Adipose tissue (tissue), 3 donors: Measurements from ENCODE around the gene CRY2. TPM values are rescaled to one million over a fixed set of nuclear protein-coding genes. Genes with fewer than 3 reads are reported as not detected.

ENCODE experiments used
- H3K27ac ChIP-seq: one replicate; pipeline ENCODE4 v1.5.1; 2013; ENCODE audit warnings: low read depth, low read length
- WGBS, 3 donors: extraction: QIAGEN DNeasy Blood & Tissue Kit; methylation state at CpG; one replicate each; pipeline ENCODE4 v1.1.7; 2013; 5-methylcytosine and 5-hydroxymethylcytosine counted together
- polyA plus RNA-seq, 3 donors: library from polyadenylated mRNA; stranded (reverse); fragments of 200-250 nt; gene quantifications; one replicate each; pipeline ENCODE4 v1.2.3, GENCODE V29; 2013
- donor health status: healthy with polysubstance abuse.
- donor health status: Bipolar disorder and iron deficiency.
- donor health status: healthy.

CRY2 gene
- polyA plus RNA-seq, 3 donors: 14.8 to 60.8 (median 16.2) TPM

DNA sequence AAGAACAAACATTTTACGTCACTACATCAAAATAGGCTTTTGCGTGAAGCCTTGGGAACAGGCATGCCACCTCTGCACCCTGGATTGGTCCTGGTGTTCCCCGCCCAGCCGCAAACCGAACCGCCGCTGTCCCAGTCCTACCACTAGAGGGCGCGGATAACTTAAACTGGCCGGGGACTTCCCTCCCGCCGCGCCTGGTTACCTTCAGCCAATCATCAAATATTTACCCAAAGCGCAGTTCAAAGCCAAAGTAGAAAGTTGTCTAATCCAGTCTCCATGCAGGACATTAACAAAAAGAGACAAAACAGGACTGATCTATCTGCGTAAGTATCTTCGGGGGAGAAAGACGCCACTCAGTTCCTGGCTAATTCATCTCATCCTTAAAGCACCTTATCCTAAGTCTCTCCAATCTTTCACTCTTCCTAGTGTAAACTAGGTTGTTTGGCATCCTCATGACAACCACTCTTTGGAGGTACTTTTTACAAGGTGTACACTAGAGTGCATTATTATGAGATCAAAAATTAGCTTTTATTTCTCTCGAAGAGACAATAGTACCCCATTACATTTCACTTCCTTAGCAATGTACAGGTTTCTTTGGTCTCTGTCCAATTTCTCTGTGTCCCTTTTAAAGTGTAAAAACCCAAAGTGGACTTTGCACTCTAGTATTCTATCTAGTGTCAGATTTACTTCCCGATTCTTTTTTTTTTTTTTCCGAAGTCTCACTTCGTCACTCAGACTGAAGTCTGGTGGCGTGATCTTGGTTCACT lies 3.9 kb upstream of the CRY2 start:
- no peak overlapping the region for H3K27ac ChIP-seq
- WGBS, 3 donors: 8 to 19% (median 18%) methylated on average over 22 of the region's 22 CpGs

DNA sequence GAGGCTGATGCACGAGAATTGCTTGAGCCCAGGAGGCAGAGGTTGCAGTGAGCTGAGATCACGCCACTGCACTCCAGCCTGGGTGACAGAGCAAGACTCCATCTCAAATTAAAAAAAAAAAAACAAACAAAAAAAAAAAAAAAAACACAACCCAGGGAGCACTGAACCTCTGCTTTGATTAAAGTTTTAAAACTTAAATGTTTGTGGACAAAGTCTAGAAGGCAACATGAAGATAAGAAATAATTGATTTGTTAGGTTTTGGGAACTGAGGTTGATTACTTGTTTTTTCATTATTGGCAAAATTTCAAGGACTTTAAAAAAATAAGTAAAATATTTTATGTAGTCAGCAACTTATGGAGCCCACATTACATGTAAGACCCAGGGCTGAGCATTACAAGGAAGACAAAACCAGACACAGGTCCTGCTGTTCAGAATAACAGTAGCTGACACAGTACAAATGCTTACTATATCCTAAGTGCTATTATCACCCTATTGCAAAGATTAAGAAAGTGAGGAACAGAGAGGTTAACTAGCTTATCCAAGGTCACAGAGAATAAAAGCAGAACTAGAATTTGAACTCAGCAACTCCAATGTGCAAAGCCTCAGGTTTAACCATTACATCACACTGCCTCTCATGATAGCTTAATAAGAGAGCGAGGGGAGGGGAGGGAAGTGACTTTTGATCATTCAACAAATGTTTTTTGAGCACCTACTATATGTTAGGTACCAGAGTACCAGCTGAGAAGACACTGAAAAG lies 2.3 kb upstream of the CRY2 start:
- WGBS, 3 donors: 76 to 85% (median 82%) methylated on average over 3 of the region's 3 CpGs

DNA sequence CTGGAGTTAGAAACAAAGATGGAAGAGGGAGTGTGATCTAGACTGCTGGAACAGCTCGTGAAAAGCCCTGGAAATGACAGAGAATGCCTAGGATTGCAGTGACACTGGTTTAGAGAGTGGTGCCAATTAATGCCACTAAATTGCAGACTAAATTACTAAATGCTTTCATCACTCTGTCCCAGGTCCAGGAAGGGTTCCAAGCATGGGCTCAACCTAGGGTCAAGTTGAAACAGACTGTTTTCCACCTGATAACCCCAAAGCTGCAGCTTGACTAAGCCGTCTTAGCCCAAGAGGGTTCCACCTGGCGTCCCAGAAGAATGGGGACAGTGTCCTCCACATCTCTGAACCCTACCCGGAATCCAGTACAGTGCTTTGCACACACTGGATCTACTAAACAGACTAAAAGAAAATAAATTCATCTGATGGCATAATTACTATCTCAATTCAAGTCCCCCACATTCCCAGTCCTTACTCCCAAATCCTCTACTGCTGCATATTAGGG lies 1.1 kb upstream of the CRY2 start:
- WGBS, 3 donors: 82 to 84% (median 83%) methylated on average over 4 of the region's 4 CpGs
- H3K27ac ChIP-seq: no peak overlapping the region

More for the DNA sequence above, 2.3 kb upstream of the CRY2 start:
- H3K27ac ChIP-seq: no peak overlapping the region

DNA sequence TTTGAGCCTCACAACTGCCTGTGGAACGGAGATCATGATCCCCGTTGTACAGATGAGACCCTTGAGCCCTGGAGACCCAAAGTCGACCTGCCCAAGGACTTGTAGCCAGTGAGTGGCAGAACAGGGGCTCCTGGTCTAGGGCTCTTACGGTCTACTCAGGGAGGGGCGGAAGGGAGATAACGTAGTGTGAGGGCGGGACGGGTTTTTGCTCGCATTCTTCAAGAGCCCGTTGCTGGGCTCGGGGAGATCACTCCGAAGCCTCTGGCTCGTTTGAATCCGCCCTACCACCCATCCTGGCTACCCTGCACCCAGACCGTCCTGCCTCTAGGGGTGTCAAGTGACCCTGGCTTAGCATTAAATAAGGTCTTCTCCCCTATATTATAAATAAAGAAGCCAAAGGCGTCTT lies 639 bp downstream of the CRY2 start:
- peak overlapping the region; percentile 4 for H3K27ac ChIP-seq
- 0 to 1% (median 0%) methylated on average over 16 of the region's 16 CpGs for WGBS, 3 donors

DNA sequence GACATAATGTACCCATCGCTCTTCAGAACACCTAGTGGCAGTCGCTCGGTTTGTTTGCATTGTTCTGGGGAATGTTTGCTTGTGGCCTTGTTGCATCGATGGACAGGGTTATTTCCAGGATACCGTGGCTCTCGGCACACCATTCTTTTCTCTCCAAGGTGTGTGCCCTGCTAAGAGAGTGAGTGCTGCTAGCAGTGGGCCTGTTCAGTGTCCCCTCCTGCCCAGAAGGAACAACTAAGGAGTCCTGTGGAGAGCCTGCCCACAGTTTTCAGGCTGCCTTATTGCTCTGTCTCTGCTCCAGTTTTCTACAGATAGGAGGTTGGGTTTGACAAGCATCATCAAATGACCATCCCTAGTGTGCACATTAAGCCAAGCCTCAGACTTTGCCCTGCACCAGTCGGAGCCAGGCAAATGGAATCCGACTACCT lies 1.4 kb downstream of the CRY2 start:
- 32 to 66% (median 54%) methylated on average over 8 of the region's 8 CpGs for WGBS, 3 donors
- no peak overlapping the region for H3K27ac ChIP-seq

DNA sequence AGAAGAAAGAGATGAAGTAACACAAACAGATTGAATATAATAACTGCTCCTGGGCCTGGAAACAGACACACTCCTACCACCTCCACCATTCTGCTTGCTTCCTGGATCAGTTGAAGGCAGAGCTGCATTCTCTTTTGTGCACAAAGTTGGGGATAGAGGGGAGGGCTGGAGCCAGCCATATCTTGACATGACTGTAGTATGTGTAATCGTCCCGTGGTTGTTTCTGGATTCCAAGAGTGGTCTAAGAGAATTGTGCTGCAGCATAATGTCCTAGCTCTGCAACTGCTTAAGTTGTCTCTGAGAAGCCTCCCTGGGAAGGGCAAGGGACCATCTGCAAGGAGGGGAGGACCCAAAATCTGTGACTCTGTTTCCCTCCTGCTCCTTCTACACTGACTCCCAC lies 3.2 kb downstream of the CRY2 start:
- WGBS, 3 donors: 58 to 70% (median 69%) methylated on average over 2 of the region's 2 CpGs
- no peak overlapping the region for H3K27ac ChIP-seq

DNA sequence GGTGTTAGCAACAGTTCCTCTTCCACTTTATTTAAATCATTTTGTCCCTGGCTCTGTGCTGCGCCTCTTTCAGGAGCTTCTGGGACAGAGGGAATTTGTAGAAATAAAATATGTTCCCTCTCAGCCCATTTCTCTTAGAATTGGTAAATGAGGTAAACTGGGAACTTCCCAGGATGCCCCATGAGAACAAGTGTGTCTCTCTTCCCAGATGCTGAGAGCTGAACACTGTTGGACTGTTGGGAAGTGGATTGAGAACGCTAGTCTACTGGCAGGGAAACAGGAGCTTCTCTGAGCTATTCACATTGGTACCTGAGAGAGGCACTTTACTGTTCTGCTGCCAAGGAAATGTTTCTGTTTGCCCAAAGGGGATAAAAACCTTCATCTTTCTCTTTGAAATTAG lies 4.0 kb downstream of the CRY2 start:
- no peak overlapping the region for H3K27ac ChIP-seq
- 54 to 79% (median 77%) methylated on average over 2 of the region's 2 CpGs for WGBS, 3 donors

DNA sequence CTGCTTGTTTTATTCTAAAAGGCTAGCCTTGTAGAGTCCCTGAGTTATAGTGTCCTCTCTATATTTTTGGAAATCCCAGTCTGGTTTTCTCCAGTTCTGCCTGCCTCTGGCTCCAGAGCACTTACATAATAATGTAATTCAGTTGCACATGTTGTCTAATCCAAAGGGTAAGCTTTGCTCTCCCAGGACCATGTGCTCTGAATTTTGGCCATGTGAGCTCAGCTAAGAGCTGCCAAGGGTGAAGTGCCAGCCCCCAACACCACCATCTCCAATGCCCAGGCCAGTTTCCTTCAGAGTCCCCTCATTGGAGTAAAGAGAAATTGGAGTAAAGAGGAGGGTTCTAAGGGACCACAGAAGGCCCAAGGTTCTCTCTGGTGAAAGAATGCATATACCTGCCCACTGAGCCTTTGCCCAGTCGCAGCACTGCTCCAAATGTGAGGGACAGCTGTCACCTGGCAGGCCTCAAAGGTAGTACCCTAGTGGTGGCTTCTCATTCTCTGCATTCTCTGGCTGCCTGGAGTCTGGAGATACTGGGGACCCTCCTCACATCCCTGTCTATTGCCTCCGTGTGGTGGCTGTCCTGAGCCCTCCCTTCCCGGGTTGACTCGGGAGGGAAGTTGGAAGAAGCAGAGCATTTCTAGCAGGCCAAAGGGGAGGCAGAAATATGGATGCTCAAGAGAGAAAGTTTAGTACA lies 4.9 kb downstream of the CRY2 start:
- 55 to 71% (median 68%) methylated on average over 4 of the region's 4 CpGs for WGBS, 3 donors
- no peak overlapping the region for H3K27ac ChIP-seq

DNA sequence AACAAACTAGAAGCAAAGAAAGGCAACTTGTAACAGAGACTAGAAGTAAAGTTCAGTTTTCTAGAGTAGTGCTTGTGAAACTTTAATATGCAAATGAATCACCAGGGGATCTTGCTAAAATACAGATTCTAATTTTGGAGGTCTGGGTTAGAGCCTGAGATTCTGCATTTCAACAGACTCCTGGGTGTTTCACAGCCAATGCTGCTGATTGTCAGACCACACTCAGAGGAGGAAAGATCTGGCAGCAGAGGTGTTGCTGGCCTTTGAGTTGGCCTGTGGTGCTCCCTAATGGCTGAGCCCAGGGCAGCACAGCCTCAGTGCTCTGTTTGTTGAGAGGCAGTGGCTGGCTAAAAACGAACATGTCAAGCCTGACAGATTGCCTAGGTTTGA lies 5.4 kb downstream of the CRY2 start:
- 17 to 52% (median 29%) methylated on average over 1 of the region's 1 CpG for WGBS, 3 donors
- H3K27ac ChIP-seq: no peak overlapping the region

DNA sequence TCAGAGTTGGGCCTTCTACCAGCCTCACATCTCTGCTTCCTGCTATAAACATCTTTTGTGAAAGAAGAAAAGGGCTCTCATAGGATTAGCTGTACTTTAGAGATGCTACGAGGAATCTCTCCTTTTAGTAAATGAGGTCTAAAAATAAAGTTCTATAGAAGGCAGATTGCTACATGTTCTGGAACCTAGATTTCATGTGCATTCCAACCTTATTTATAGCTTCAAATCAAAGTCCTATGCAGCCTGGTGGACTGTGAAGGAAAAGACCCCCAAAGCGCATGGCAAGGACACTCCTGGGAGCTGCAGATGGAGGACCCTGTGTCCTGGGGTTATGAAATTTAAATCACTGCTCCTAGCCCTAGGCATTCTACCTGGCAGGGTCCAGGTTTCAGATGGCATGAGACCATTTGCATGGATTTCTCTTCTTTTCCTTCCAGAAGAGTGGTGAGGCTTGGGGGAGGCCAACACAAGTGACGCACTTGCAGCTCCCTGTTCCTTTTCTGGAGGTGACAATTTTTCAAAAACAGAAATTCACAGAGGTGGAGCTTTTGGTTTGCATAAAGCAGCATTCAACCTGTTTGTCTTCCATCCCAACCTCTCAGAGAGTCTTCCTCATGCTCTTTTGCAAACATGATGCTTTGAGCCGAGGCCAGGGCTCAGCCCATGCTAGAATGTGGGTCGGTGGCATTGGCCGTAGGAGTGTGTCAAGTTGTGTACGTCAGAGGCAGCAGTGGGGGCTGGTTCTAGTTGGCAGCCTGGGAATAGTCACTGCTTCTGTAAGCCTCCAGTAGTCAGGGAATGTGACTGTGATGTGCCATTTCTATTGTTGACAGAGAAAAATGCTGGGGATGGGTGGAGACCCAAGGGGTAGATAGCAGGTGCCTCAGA lies 6.3 kb downstream of the CRY2 start:
- WGBS, 3 donors: 69 to 86% (median 83%) methylated on average over 7 of the region's 7 CpGs
- H3K27ac ChIP-seq: no peak overlapping the region

DNA sequence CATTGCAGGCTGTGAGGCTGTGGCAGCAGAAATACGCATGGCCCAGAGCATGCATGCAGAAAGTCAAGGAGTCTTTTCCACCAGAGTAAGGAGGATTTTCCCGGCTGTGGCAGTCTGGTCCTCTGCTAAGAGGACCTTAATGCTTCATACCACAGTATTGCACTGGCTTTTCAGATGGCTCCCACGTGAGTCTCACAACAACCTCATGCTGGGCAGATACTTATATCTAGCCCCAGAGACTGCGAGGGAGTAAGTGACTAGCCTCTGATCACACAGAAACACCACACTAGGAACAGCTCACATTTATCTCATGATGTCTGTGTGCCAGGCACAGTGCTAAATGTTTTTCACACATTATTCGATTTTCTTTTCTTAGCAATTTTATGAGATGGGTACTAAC lies 8.0 kb downstream of the CRY2 start:
- WGBS, 3 donors: 49 to 68% (median 67%) methylated on average over 5 of the region's 5 CpGs
- peak overlapping the region; percentile 52 for H3K27ac ChIP-seq

DNA sequence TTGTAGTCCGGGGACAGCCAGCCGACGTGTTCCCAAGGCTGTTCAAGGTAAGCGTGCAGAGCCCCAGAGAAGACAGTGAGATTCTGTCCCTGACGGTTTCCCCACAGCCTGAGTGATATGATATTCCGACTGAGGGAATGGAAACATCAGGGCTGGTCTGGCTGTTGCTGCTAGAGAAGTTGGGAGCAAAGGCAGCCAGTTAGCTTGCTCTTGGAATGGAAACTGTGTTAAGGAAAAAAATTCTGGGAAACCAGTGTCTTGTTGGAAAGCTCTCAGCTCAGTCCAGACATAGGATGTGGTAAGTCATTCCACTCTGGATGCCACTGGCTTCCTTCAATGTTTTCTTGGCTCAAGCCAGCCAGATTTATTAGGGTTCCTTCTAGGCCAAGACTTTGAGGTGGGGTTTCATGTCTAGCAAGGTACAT lies 8.8 kb downstream of the CRY2 start:
- H3K27ac ChIP-seq: peak overlapping the region; percentile 52
- 46 to 77% (median 72%) methylated on average over 6 of the region's 6 CpGs for WGBS, 3 donors

DNA sequence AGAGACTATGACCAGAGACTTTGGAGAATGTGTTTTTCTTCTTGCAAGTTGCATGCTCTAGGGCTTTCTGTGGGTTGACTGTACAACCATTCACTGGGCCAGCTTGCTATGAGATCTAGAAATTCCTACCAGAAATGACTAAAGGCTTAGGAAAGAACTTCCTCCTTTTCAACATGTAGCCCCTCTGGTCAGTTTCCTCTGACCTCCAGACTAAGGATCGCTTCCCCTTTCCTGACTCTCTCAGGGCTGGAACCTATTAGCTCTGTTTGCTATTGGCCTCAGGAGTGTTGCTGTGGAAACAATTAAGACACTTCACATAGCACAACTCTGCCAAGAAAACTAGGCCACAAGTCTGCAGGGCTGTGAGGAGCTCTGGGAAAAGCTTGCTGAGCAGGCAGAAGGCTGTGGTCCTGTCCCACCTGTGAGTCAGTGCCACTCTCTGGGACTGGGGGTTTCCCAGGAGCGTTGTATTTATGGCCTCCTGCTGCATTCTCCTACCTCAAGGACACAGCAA lies 10.7 kb downstream of the CRY2 start:
- WGBS, 3 donors: 14 to 19% (median 19%) methylated on average over 2 of the region's 2 CpGs
- H3K27ac ChIP-seq: no peak overlapping the region

DNA sequence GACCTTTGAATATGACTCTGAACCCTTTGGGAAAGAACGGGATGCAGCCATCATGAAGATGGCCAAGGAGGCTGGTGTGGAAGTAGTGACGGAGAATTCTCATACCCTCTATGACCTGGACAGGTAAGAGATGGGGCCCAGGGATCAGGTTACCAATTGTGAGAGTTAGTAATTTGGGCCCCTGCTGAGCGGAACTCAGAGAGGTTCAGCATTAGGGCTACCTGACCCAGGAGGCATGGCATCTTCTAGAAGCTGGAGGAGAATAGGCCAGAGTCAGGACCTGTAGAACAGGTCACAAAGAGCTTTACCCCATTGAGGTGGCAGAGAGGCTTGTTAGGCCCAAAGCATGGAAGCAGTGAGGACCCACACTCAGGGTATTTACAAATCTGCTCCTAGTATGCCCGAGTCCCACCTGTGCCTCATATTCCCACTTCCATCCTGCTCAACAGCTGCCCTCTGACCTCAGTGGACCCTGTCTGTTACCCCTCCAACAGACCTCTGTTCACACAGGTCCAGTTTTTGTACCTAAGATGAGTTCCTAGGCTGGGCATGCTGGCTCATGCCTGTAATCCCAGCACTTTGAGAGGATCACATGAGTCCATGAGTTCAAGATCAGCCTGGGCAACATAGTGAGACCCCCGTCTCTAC lies 11.6 kb downstream of the CRY2 start:
- WGBS, 3 donors: 63 to 79% (median 73%) methylated on average over 5 of the region's 5 CpGs
- H3K27ac ChIP-seq: peak overlapping the region; percentile 4

DNA sequence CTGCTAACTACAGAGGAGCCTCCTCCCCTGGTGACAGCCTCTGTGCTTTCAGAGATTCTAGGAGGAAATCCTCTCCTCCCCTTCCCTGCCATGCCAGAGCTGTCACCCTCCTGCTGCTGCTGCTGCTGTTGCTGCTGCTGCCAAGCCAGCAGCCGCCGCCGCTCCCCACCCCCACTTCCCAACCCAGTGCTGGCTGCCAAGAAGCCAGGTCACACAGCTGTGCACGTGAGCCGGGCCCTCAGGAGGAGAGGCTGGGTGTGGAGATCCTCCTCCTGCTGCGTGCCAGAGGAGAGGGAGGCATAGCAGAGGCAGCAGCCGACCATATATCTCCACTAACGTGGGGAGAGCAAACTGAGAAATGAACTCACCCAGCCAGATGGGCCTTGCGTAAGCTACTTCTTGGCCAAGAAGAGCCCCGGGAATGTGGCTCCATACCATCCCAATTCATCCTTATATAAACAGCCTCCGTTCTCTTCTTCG lies 12.4 kb downstream of the CRY2 start:
- WGBS, 3 donors: 11 to 50% (median 47%) methylated on average over 12 of the region's 12 CpGs

DNA sequence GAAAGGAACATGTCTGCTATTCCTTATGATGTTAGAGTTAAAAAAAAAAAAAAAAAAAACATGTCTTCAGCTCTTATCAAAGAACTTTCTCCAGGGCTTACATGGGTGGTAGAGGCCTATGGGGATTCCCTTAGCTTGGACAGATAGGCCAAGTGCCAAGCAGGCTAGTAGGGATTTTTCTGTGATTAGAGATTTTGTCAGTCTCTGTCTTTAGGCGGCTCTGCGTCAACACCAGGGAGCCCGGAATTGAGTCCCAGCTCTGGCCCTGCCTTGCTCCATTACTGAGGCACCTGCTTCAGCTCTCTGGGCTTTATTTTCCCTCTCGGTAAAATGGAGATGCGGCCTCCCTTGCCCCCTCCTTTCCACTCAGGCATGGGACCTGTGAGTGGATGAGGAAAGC lies 13.1 kb downstream of the CRY2 start:
- WGBS, 3 donors: 81 to 87% (median 85%) methylated on average over 5 of the region's 5 CpGs

More for the DNA sequence above, 12.4 kb downstream of the CRY2 start:
- no peak overlapping the region for H3K27ac ChIP-seq

DNA sequence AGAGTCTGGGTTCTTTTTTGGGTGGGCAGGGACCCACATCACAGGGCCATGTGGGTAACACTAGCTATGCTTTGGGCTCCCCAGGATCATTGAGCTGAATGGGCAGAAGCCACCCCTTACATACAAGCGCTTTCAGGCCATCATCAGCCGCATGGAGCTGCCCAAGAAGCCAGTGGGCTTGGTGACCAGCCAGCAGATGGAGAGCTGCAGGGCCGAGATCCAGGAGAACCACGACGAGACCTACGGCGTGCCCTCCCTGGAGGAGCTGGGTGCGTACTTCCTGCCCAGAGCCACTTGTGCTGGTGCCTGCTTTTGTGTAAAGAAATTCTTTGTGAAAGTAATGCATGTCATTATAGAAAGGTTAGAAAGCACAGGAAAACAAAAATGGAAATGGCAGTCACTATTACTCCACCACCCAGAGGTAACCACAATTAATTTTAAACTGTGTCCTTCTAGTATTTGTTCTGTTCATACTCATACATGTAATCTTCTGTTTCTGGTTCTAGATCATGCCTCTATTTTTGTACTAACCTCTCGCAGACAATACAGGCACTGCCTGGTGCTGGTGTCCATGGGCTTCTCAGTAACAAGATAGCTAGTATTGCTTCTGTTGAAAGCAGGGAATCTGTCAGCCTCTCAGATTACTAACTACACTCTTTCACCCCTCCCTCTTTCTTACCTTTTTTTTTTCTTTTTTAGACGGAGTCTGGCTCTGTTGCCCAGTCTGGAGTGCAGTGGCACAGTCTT lies 13.7 kb downstream of the CRY2 start:
- WGBS, 3 donors: 82 to 88% (median 84%) methylated on average over 10 of the region's 10 CpGs
- H3K27ac ChIP-seq: no peak overlapping the region

More for the DNA sequence above, 13.1 kb downstream of the CRY2 start:
- no peak overlapping the region for H3K27ac ChIP-seq
